NCI-H1694 (cell line): ENCODE results near the gene EEPD1.
"Not testable (repeated sequence)": the region's sequence is repeated elsewhere in the genome, so short reads cannot be mapped to it uniquely, and the experiment has no call there.

Source experiments
- DNase-seq: peaks from one replicate; lab custom pipeline; 2025; lab: John Stamatoyannopoulos, UW

EEPD1 gene

GRCh38 chr7:36215457-36215765 lies 62.4 kb downstream of the EEPD1 start:
- DNase-seq, result no peak

- DNase-seq, result no peak
Measured at GRCh38 chr7:36216063-36216684, 63.1 kb downstream of the EEPD1 start.

GRCh38 chr7:36217211-36217960 lies 64.3 kb downstream of the EEPD1 start:
- no peak for DNase-seq

- no peak for DNase-seq
Measured at GRCh38 chr7:36217961-36218284, 64.9 kb downstream of the EEPD1 start.

GRCh38 chr7:36219429-36219828 lies 66.4 kb downstream of the EEPD1 start:
- DNase-seq, result no peak

- no peak for DNase-seq
Measured at GRCh38 chr7:36223851-36224250, 70.8 kb downstream of the EEPD1 start.

GRCh38 chr7:36224934-36225858 lies 72.1 kb downstream of the EEPD1 start:
- DNase-seq, result no peak

GRCh38 chr7:36226151-36226550 lies 73.1 kb downstream of the EEPD1 start:
- no peak for DNase-seq

- DNase-seq, result no peak
Measured at GRCh38 chr7:36227223-36227622, 74.2 kb downstream of the EEPD1 start.

GRCh38 chr7:36228039-36228438 lies 75.0 kb downstream of the EEPD1 start:
- DNase-seq, result no peak

GRCh38 chr7:36231406-36231805 lies 78.4 kb downstream of the EEPD1 start:
- no peak for DNase-seq

GRCh38 chr7:36232555-36232954 lies 79.5 kb downstream of the EEPD1 start:
- no peak for DNase-seq

- DNase-seq, result no peak
Measured at GRCh38 chr7:36232971-36233550, 80.0 kb downstream of the EEPD1 start.

GRCh38 chr7:36236073-36236472 lies 83.0 kb downstream of the EEPD1 start:
- DNase-seq, result no peak

- no peak for DNase-seq
Measured at GRCh38 chr7:36238138-36238537, 85.1 kb downstream of the EEPD1 start.

GRCh38 chr7:36243356-36243755 lies 90.3 kb downstream of the EEPD1 start:
- DNase-seq, result not testable (repeated sequence)

- DNase-seq, result not testable (repeated sequence)
Measured at GRCh38 chr7:36244001-36244400, 90.9 kb downstream of the EEPD1 start.

GRCh38 chr7:36244429-36244828 lies 91.4 kb downstream of the EEPD1 start:
- no peak for DNase-seq

GRCh38 chr7:36245684-36246299 lies 92.7 kb downstream of the EEPD1 start:
- no peak for DNase-seq

GRCh38 chr7:36249091-36249490 lies 96.0 kb downstream of the EEPD1 start:
- no peak for DNase-seq

GRCh38 chr7:36253699-36254098 lies 100.6 kb downstream of the EEPD1 start:
- no peak for DNase-seq
